ENCODE data around the gene LARP1.
A peak's percentile ranks its signal among the peaks of the same experiment; 100 is the strongest.

Gene LARP1

GRCh38 chr5:154788212-154788611 lies 33.0 kb downstream of the LARP1 start:
- peaks cover 68% of the 10 kb centered on the region for H3K36me3 ChIP-seq
- no peaks in the 10 kb centered on the region for H3K27me3 ChIP-seq
- TF ChIP-seq Cebpa-rat (IDR thresholded peaks at IDR 0.05), result no peak
- H3K4me2 ChIP-seq, result peak overlapping the region; percentile 70
- H3K9me3 ChIP-seq, result no peaks in the 10 kb centered on the region
- peaks cover 58% of the 10 kb centered on the region for H3K4me1 ChIP-seq
- H3K9ac ChIP-seq, result peak overlapping the region; percentile 58; the same call in 1 of the 2 replicates
- H3K27ac ChIP-seq, result peak overlapping the region; percentile 59; the same call in 1 of the 2 replicates
- H3K4me3 ChIP-seq, result no peak overlapping the region
- peaks cover 100% of the 10 kb centered on the region for H4K20me1 ChIP-seq

GRCh38 chr5:154791535-154791934 lies 36.4 kb downstream of the LARP1 start:
- no peak for TF ChIP-seq Cebpa-rat (IDR thresholded peaks at IDR 0.05)
- Histone ChIP-seq H3K4me2 (no peak overlapping the region), H3K9ac (no peak overlapping the region), H3K4me3 (no peak overlapping the region), H3K27ac (no peak overlapping the region), H4K20me1 (peaks cover 95% of the 10 kb centered on the region), H3K27me3 (no peaks in the 10 kb centered on the region), H3K36me3 (peaks cover 77% of the 10 kb centered on the region), H3K4me1 (peaks cover 24% of the 10 kb centered on the region), H3K9me3 (no peaks in the 10 kb centered on the region)

- Histone ChIP-seq H3K4me2 (no peak overlapping the region), H3K9me3 (no peaks in the 10 kb centered on the region), H3K27ac (no peak overlapping the region), H3K4me1 (peaks cover 1% of the 10 kb centered on the region; the same call in 1 of the 2 replicates), H3K36me3 (peaks cover 89% of the 10 kb centered on the region), H3K27me3 (no peaks in the 10 kb centered on the region), H3K4me3 (no peak overlapping the region), H4K20me1 (peaks cover 95% of the 10 kb centered on the region), H3K9ac (no peak overlapping the region)
- TF ChIP-seq Cebpa-rat (IDR thresholded peaks at IDR 0.05), result no peak
Measured at GRCh38 chr5:154793599-154794524, 38.7 kb downstream of the LARP1 start.

DNA sequence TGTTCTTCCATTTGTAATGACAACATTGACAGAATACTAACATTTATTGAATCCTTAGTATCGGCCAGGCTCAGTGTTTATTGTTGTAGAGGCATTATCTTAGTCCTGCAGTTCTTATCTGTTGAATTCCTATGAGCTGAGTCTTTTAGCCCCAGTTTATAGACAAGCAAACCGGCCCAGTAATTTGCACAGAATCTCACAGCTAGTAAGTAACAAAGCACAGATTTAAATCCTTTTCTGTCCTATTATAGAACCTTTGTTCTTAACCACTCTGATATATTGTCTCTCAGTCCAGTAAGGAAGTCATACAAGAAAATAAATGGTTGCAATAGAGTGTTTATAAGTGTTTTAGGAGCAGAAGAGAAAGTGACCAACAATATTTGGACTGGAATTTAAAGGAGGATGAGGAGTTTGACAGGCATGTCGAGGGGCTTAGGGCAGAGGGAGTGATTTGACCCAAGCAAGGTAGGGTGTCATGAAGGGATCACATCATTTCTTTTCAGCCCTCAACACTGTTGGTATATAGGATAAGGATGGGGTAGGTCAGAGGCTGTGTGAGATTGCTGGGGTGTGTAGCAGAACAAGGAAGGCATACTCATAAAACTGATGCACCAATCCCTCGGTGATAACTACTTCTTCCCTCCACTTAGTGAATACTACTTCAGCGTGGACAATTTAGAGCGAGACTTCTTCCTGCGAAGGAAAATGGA lies 39.5 kb downstream of the LARP1 start:
- Histone ChIP-seq H3K36me3 (peaks cover 95% of the 10 kb centered on the region), H3K27ac (no peak overlapping the region), H3K27me3 (no peaks in the 10 kb centered on the region), H3K4me1 (peaks cover 3% of the 10 kb centered on the region), H3K4me2 (no peak overlapping the region), H4K20me1 (peaks cover 95% of the 10 kb centered on the region), H3K4me3 (no peak overlapping the region), H3K9ac (no peak overlapping the region), H3K9me3 (no peaks in the 10 kb centered on the region)
- TF ChIP-seq Cebpa-rat (IDR thresholded peaks at IDR 0.05), result no peak

- Histone ChIP-seq H4K20me1 (peaks cover 95% of the 10 kb centered on the region), H3K4me2 (no peak overlapping the region), H3K4me1 (peaks cover 8% of the 10 kb centered on the region), H3K36me3 (peaks cover 95% of the 10 kb centered on the region), H3K9me3 (no peaks in the 10 kb centered on the region), H3K9ac (no peak overlapping the region), H3K27ac (no peak overlapping the region), H3K27me3 (no peaks in the 10 kb centered on the region), H3K4me3 (no peak overlapping the region)
- no peak for TF ChIP-seq Cebpa-rat (IDR thresholded peaks at IDR 0.05)
Measured at GRCh38 chr5:154795235-154795596, 40.0 kb downstream of the LARP1 start.

- H3K36me3 ChIP-seq, result peaks cover 95% of the 10 kb centered on the region
- no peak overlapping the region for H3K4me3 ChIP-seq
- no peaks in the 10 kb centered on the region for H3K9me3 ChIP-seq
- no peak overlapping the region for H3K27ac ChIP-seq
- no peaks in the 10 kb centered on the region for H3K27me3 ChIP-seq
- no peak for TF ChIP-seq Cebpa-rat (IDR thresholded peaks at IDR 0.05)
- peaks cover 17% of the 10 kb centered on the region for H3K4me1 ChIP-seq
- H4K20me1 ChIP-seq, result peaks cover 95% of the 10 kb centered on the region
- no peak overlapping the region for H3K4me2 ChIP-seq
- H3K9ac ChIP-seq, result no peak overlapping the region
Measured at GRCh38 chr5:154797762-154798161, 42.6 kb downstream of the LARP1 start.

DNA sequence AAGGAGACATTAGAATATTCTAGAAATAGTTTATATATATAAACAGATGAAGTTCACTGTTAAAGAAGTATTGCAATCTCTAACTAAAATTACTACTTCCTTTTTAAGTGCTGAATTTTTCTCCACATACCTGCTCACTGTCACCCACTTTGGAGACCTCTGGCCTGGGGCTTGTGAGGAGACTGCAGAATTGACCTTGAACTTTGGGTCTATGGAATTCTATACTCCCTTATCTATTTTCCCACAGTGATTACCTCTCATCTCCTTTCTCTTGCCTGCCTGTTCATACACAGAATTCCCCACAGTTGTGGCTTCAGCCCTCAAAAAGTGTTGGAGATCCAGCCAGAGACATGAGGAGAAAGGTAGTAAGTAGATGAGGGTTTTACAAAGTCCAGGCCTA lies 45.4 kb downstream of the LARP1 start:
- H3K4me3 ChIP-seq, result no peak overlapping the region
- peak overlapping the region; percentile 23; the same call in 1 of the 2 replicates for H3K4me2 ChIP-seq
- peaks cover 96% of the 10 kb centered on the region for H4K20me1 ChIP-seq
- H3K27me3 ChIP-seq, result no peaks in the 10 kb centered on the region
- peaks cover 17% of the 10 kb centered on the region for H3K4me1 ChIP-seq
- TF ChIP-seq Cebpa-rat (IDR thresholded peaks at IDR 0.05), result no peak
- H3K9me3 ChIP-seq, result no peaks in the 10 kb centered on the region
- peaks cover 96% of the 10 kb centered on the region for H3K36me3 ChIP-seq
- no peak overlapping the region for H3K27ac ChIP-seq
- no peak overlapping the region for H3K9ac ChIP-seq

- H3K4me3 ChIP-seq, result no peak overlapping the region
- H3K27me3 ChIP-seq, result no peaks in the 10 kb centered on the region
- H3K9me3 ChIP-seq, result no peaks in the 10 kb centered on the region
- H3K4me1 ChIP-seq, result peaks cover 17% of the 10 kb centered on the region
- TF ChIP-seq Cebpa-rat (IDR thresholded peaks at IDR 0.05), result no peak
- peaks cover 100% of the 10 kb centered on the region for H3K36me3 ChIP-seq
- H3K27ac ChIP-seq, result no peak overlapping the region
- peaks cover 100% of the 10 kb centered on the region for H4K20me1 ChIP-seq
- no peak overlapping the region for H3K9ac ChIP-seq
- peak overlapping the region; percentile 23; the same call in 1 of the 2 replicates for H3K4me2 ChIP-seq
Measured at GRCh38 chr5:154801083-154801482, 45.9 kb downstream of the LARP1 start.

DNA sequence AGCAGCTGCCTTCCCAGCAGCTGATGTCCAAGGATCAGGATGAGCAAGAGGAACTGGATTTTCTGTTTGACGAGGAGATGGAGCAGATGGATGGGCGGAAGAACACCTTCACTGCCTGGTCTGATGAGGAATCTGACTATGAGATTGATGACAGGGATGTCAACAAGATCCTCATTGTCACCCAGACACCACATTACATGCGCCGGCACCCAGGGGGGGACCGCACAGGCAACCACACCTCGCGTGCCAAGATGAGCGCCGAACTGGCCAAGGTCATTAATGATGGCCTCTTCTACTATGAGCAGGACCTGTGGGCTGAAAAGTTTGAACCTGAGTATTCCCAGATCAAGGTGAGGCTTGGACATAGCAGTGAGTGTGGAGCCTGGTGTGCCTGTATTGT lies 46.9 kb downstream of the LARP1 start:
- H3K27ac ChIP-seq, result no peak overlapping the region
- H3K36me3 ChIP-seq, result peaks cover 100% of the 10 kb centered on the region
- H3K4me1 ChIP-seq, result peaks cover 17% of the 10 kb centered on the region
- no peaks in the 10 kb centered on the region for H3K9me3 ChIP-seq
- no peak overlapping the region for H3K4me2 ChIP-seq
- H3K27me3 ChIP-seq, result no peaks in the 10 kb centered on the region
- no peak for TF ChIP-seq Cebpa-rat (IDR thresholded peaks at IDR 0.05)
- H3K9ac ChIP-seq, result no peak overlapping the region
- H4K20me1 ChIP-seq, result peaks cover 100% of the 10 kb centered on the region
- no peak overlapping the region for H3K4me3 ChIP-seq

- Histone ChIP-seq H4K20me1 (peaks cover 97% of the 10 kb centered on the region), H3K4me3 (no peak overlapping the region), H3K27ac (no peak overlapping the region), H3K36me3 (peaks cover 97% of the 10 kb centered on the region), H3K27me3 (no peaks in the 10 kb centered on the region), H3K4me1 (0 out of 2 replicates have a peak, but pooled peaks cover 9% of the 10 kb centered on the region), H3K4me2 (no peak overlapping the region), H3K9ac (no peak overlapping the region), H3K9me3 (no peaks in the 10 kb centered on the region)
- no peak for TF ChIP-seq Cebpa-rat (IDR thresholded peaks at IDR 0.05)
Measured at GRCh38 chr5:154806176-154806575, 51.0 kb downstream of the LARP1 start.

All from BLaER1 (cell line).